Body of pancreas (tissue), 4 donors: ENCODE measurements around the gene ZMYND11. TPM values are rescaled to one million over a fixed set of nuclear protein-coding genes. Genes with fewer than 3 reads are reported as not detected.

ENCODE experiments used
- ATAC-seq: fragments of 150-250 bp; one replicate; pipeline ENCODE4 v1.9.1; 2016
- DNase-seq, 4 donors: peaks; one replicate each; pipeline ENCODE4 v3.0.0-alpha.2; 2019
- H3K27ac ChIP-seq, 4 donors: fragments of 200-600 bp; sonication (generic); 1 replicate in 3 of 4; 2 replicates in 1 of 4; pipeline versions ENCODE4 v1.5.1 to v1.6.1; 2016 to 2019; ENCODE audit warnings: mild to moderate bottlenecking in 1 of 4, mixed read lengths in 1 of 4, moderate library complexity in 1 of 4
- H3K27me3 ChIP-seq, 2 donors: fragments of 200-600 bp; sonication (generic); one replicate each; pipeline ENCODE4 v1.6.0; 2016; ENCODE audit warnings: mild to moderate bottlenecking in 1 of 2
- H3K36me3 ChIP-seq, 2 donors: fragments of 200-600 bp; sonication (generic); replicated peaks in 1 of 2; 2 replicates each; pipeline ENCODE4 v1.5.1; 2016; ENCODE audit warnings: low read depth in 2 of 2; ENCODE audit not compliant: insufficient read depth in 1 of 2
- H3K4me1 ChIP-seq: fragments of 200-600 bp; sonication (generic); one replicate; pipeline ENCODE4 v1.6.0; 2016
- H3K4me3 ChIP-seq, 2 donors: fragments of 200-600 bp; sonication (generic); 1 replicate in 1 of 2; 2 replicates in 1 of 2; pipeline ENCODE4 v1.5.1; 2016 to 2019
- H3K9me3 ChIP-seq, 3 donors: fragments of 200-600 bp; sonication (generic); 1 replicate in 2 of 3; 2 replicates in 1 of 3; pipeline ENCODE4 v1.5.1; 2016
- CTCF ChIP-seq, 7 experiments: fragments of 450-650 bp in 4 of 7; fragments of 200-600 bp in 3 of 7; sonication (generic) in 3 of 7; IDR thresholded peaks; one replicate each; pipeline ENCODE4 v1.5.1; 2016 to 2019; ENCODE audit warnings: antibody characterized with exemption in 7 of 7
- POLR2A ChIP-seq, 3 donors: fragments of 450-650 bp; IDR thresholded peaks; one replicate each; pipeline ENCODE4 v1.6.1; 2016; ENCODE audit warnings: antibody characterized with exemption in 3 of 3, mild to moderate bottlenecking in 2 of 3
- WGBS, 2 donors: methylation state at CpG; one replicate each; pipeline ENCODE4 v1.1.5; 2017; 5-methylcytosine and 5-hydroxymethylcytosine counted together
- intact Hi-C: fragments of 100-400 bp; cut with DNase I; formaldehyde crosslinking; loops from one replicate; pipeline ENCODE4 v1.15.1; 2023
- total RNA-seq, 2 donors: library from RNA; depleted of rRNA; stranded (reverse); fragments of >200 nt; gene quantifications; one replicate each; pipeline ENCODE4 v1.1.0, GENCODE V29; 2016

Gene ZMYND11
- total RNA-seq, 2 donors from 2014 or later = 37.6 to 43.8 TPM

- no peak overlapping the region for H3K27ac ChIP-seq
- no peak for TF ChIP-seq CTCF (IDR thresholded peaks at IDR 0.05)
- TF ChIP-seq POLR2A (IDR thresholded peaks at IDR 0.05) = no peak
- H3K9me3 ChIP-seq = no peaks in the 10 kb centered on the region
- ATAC-seq = no peak
- intact Hi-C loops = no loop called here
- no peaks in the 10 kb centered on the region for H3K4me1 ChIP-seq
- no peak for DNase-seq
- peaks cover 11 to 33% of the 10 kb centered on the region in 2 donors for H3K36me3 ChIP-seq
- no peaks in the 10 kb centered on the region for H3K27me3 ChIP-seq
- H3K4me3 ChIP-seq = no peak overlapping the region
- WGBS, 2 donors = 85 to 93% methylated on average over 9 of the region's 9 CpGs
Observed at GRCh38 chr10:246431-246830, 111.2 kb downstream of the ZMYND11 start.

- H3K27ac ChIP-seq = no peak overlapping the region
- WGBS, 2 donors = 91 to 95% methylated on average over 4 of the region's 4 CpGs
- H3K36me3 ChIP-seq = peaks cover 11 to 29% of the 10 kb centered on the region in 2 donors
- intact Hi-C loops = no loop called here
- ATAC-seq = no peak
- no peak for TF ChIP-seq CTCF (IDR thresholded peaks at IDR 0.05)
- TF ChIP-seq POLR2A (IDR thresholded peaks at IDR 0.05) = no peak
- no peak for DNase-seq
- no peaks in the 10 kb centered on the region for H3K4me1 ChIP-seq
- no peaks in the 10 kb centered on the region for H3K27me3 ChIP-seq
- H3K4me3 ChIP-seq = no peak overlapping the region
- no peaks in the 10 kb centered on the region for H3K9me3 ChIP-seq
Observed at GRCh38 chr10:247480-247879, 112.2 kb downstream of the ZMYND11 start.

- intact Hi-C loops = no loop called here
- Histone ChIP-seq H3K27me3 (no peaks in the 10 kb centered on the region), H3K36me3 (peaks cover 11 to 29% of the 10 kb centered on the region in 2 donors), H3K4me1 (no peaks in the 10 kb centered on the region), H3K9me3 (no peaks in the 10 kb centered on the region), H3K4me3 (no peak overlapping the region), H3K27ac (no peak overlapping the region)
- no peak for DNase-seq
- TF ChIP-seq CTCF (IDR thresholded peaks at IDR 0.05) (no peak), POLR2A (IDR thresholded peaks at IDR 0.05) (no peak)
- no peak for ATAC-seq
- 93 to 97% methylated on average over 15 of the region's 15 CpGs for whole genome bisulfite sequencing, 2 donors
Observed at GRCh38 chr10:248307-248706, 113.1 kb downstream of the ZMYND11 start.

- H3K27me3 ChIP-seq = no peaks in the 10 kb centered on the region
- no peak overlapping the region for H3K4me3 ChIP-seq
- H3K9me3 ChIP-seq = no peaks in the 10 kb centered on the region
- DNase-seq (no peak), ATAC-seq (no peak)
- 89 to 91% methylated on average over 13 of the region's 13 CpGs for WGBS, 2 donors
- no peak overlapping the region for H3K27ac ChIP-seq
- no peak for TF ChIP-seq CTCF (IDR thresholded peaks at IDR 0.05)
- TF ChIP-seq POLR2A (IDR thresholded peaks at IDR 0.05) = no peak
- intact Hi-C loops = no loop called here
- H3K4me1 ChIP-seq = no peaks in the 10 kb centered on the region
- H3K36me3 ChIP-seq = peaks cover 11 to 26% of the 10 kb centered on the region in 2 donors
Observed at GRCh38 chr10:251982-252582, 116.8 kb downstream of the ZMYND11 start.

GRCh38 chr10:260819-261429 lies 125.7 kb downstream of the ZMYND11 start:
- ATAC-seq = no peak
- H3K4me3 ChIP-seq = no peak overlapping the region

More at GRCh38 chr10:260819-261429, 125.7 kb downstream of the ZMYND11 start:
- TF ChIP-seq CTCF (IDR thresholded peaks at IDR 0.05) = no peak
- no peak for TF ChIP-seq POLR2A (IDR thresholded peaks at IDR 0.05)
- DNase-seq = no peak
- Histone ChIP-seq H3K27me3 (no peaks in the 10 kb centered on the region), H3K4me1 (no peaks in the 10 kb centered on the region), H3K9me3 (no peaks in the 10 kb centered on the region), H3K36me3 (no peaks in the 10 kb centered on the region), H3K27ac (no peak overlapping the region)
- intact Hi-C loops = no loop called here
- 78 to 89% methylated on average over 15 of the region's 15 CpGs for whole genome bisulfite sequencing, 2 donors
